ENCODE measurements around the gene FARP1.

The FARP1 gene

GRCh38 chr13:98315466-98315865 lies 172.6 kb downstream of the FARP1 start:
- no peak for FAIRE-seq

GRCh38 chr13:98315902-98316301 lies 173.0 kb downstream of the FARP1 start:
- FAIRE-seq: no peak

- FAIRE-seq: no peak
These were observed 174.8 kb downstream of the FARP1 start for GRCh38 chr13:98317573-98318171.

- FAIRE-seq: no peak
These were observed 175.5 kb downstream of the FARP1 start for GRCh38 chr13:98318263-98318878.

- no peak for FAIRE-seq
These were observed 177.7 kb downstream of the FARP1 start for GRCh38 chr13:98320561-98321105.

GRCh38 chr13:98321395-98321794 lies 178.5 kb downstream of the FARP1 start:
- no peak for FAIRE-seq

- no peak for FAIRE-seq
These were observed 179.3 kb downstream of the FARP1 start for GRCh38 chr13:98322091-98322718.

GRCh38 chr13:98324105-98324504 lies 181.2 kb downstream of the FARP1 start:
- FAIRE-seq: no peak

GRCh38 chr13:98325724-98326123 lies 182.8 kb downstream of the FARP1 start:
- FAIRE-seq: no peak

- FAIRE-seq: no peak
These were observed 183.4 kb downstream of the FARP1 start for GRCh38 chr13:98326291-98326690.

GRCh38 chr13:98327371-98328270 lies 184.7 kb downstream of the FARP1 start:
- FAIRE-seq: no peak

- no peak for FAIRE-seq
These were observed 185.6 kb downstream of the FARP1 start for GRCh38 chr13:98328511-98328910.

GRCh38 chr13:98332222-98332621 lies 189.3 kb downstream of the FARP1 start:
- FAIRE-seq: no peak

- no peak for FAIRE-seq
These were observed 189.8 kb downstream of the FARP1 start for GRCh38 chr13:98332691-98333090.

- FAIRE-seq: no peak
These were observed 190.6 kb downstream of the FARP1 start for GRCh38 chr13:98333486-98333885.

GRCh38 chr13:98334620-98335205 lies 191.8 kb downstream of the FARP1 start:
- no peak for FAIRE-seq

- FAIRE-seq: no peak
These were observed 192.8 kb downstream of the FARP1 start for GRCh38 chr13:98335721-98336120.

- no peak for FAIRE-seq
These were observed 195.4 kb downstream of the FARP1 start for GRCh38 chr13:98338310-98338709.

- no peak for FAIRE-seq
These were observed 197.0 kb downstream of the FARP1 start for GRCh38 chr13:98339684-98340425.

- FAIRE-seq: no peak
These were observed 200.1 kb downstream of the FARP1 start for GRCh38 chr13:98342953-98343352.

GRCh38 chr13:98343461-98343860 lies 200.6 kb downstream of the FARP1 start:
- FAIRE-seq: no peak

GRCh38 chr13:98344392-98344791 lies 201.5 kb downstream of the FARP1 start:
- no peak for FAIRE-seq

All from islet of Langerhans (tissue), 1 donor.